MCF 10A (cell line): ENCODE measurements around the gene SAMD4A. TPM values are rescaled to one million over a fixed set of nuclear protein-coding genes. Genes with fewer than 3 reads are reported as not detected.

Experiments used
- BruUV-seq: library from RNA; stranded (reverse); fragments of 400-500 nt; replicated peaks from 2 replicates; lab custom pipeline; 2021; lab: Mats Ljungman, UMichigan
- CTCF ChIA-PET: fragments of 300-600 bp; sonication (Branson Sonifier 250); formaldehyde crosslinking; extraction: SDS; loops from one replicate; lab custom pipeline; 2021; ENCODE audit warnings: antibody characterized with exemption, inconsistent platforms; lab: Yijun Ruan, JAX
- POLR2A ChIA-PET: fragments of 300-600, 350-650 bp; sonication (Branson Sonifier 250); formaldehyde crosslinking; extraction: SDS; loops from one replicate; lab custom pipeline; 2020; ENCODE audit warnings: antibody characterized with exemption, inconsistent platforms; lab: Yijun Ruan, JAX
- DNase-seq: peaks from one replicate; pipeline ENCODE4 v3.0.0-alpha.2; 2018; ENCODE audit not compliant: unreplicated experiment
- H3K27ac Mint-ChIP-seq: one replicate; pipeline ENCODE4 v1.8.0; 2022; ENCODE audit warnings: mild to moderate bottlenecking, low read depth, mixed read lengths; ENCODE audit not compliant: unreplicated experiment
- H3K27me3 Mint-ChIP-seq: one replicate; pipeline ENCODE4 v1.8.0; 2022; ENCODE audit warnings: mixed read lengths; ENCODE audit not compliant: insufficient read depth, unreplicated experiment
- H3K36me3 Mint-ChIP-seq: one replicate; pipeline ENCODE4 v1.8.0; 2022; ENCODE audit warnings: mild to moderate bottlenecking, moderate library complexity, mixed read lengths; ENCODE audit not compliant: insufficient read depth, unreplicated experiment
- H3K4me1 Mint-ChIP-seq: one replicate; pipeline ENCODE4 v1.8.0; 2022; ENCODE audit warnings: mixed read lengths; ENCODE audit not compliant: insufficient read depth, unreplicated experiment
- H3K4me3 Mint-ChIP-seq: one replicate; pipeline ENCODE4 v1.8.0; 2022; ENCODE audit warnings: mild to moderate bottlenecking, moderate library complexity, mixed read lengths; ENCODE audit not compliant: unreplicated experiment
- H3K9me3 Mint-ChIP-seq: one replicate; pipeline ENCODE4 v1.8.0; 2022; ENCODE audit warnings: mixed read lengths; ENCODE audit not compliant: unreplicated experiment
- intact Hi-C: fragments of 100-400 bp; cut with micrococcal nuclease; formaldehyde crosslinking; loops from 2 replicates; pipeline ENCODE4 v1.14.1; 2022
- total RNA-seq: library from RNA; stranded (reverse); gene quantifications from 2 replicates; pipeline ENCODE4 v1.2.3, GENCODE V29; 2022
- TF ChIP-seq, protein P1 (sequence below): fragments of 200-600 bp; IDR thresholded peaks from one replicate; pipeline ENCODE4 v1.8.0; 2022; ENCODE audit warnings: antibody characterized with exemption, mild to moderate bottlenecking; ENCODE audit not compliant: unreplicated experiment

SAMD4A gene
- total RNA-seq, 1 experiment from 2014 or later = 63.5 TPM

GRCh38 chr14:54767139-54767431 is 200.2 kb downstream of the SAMD4A start:
- H3K27ac Mint-ChIP-seq = no peak overlapping the region
- ChIA-PET CTCF (no interaction called here), POLR2A (interaction anchor here (1.4 kb wide), 1 partner anchor 83 kb away, joined by 3 read pairs; no protein-coding TSS in a partner anchor)
- no peaks in the 10 kb centered on the region for H3K9me3 Mint-ChIP-seq
- intact Hi-C loops = no loop called here
- DNase-seq = no peak
- no TSS peak for BruUV-seq
- H3K36me3 Mint-ChIP-seq = peaks cover 43% of the 10 kb centered on the region
- peaks cover 1% of the 10 kb centered on the region for H3K4me1 Mint-ChIP-seq
- TF ChIP-seq, protein P1, sequence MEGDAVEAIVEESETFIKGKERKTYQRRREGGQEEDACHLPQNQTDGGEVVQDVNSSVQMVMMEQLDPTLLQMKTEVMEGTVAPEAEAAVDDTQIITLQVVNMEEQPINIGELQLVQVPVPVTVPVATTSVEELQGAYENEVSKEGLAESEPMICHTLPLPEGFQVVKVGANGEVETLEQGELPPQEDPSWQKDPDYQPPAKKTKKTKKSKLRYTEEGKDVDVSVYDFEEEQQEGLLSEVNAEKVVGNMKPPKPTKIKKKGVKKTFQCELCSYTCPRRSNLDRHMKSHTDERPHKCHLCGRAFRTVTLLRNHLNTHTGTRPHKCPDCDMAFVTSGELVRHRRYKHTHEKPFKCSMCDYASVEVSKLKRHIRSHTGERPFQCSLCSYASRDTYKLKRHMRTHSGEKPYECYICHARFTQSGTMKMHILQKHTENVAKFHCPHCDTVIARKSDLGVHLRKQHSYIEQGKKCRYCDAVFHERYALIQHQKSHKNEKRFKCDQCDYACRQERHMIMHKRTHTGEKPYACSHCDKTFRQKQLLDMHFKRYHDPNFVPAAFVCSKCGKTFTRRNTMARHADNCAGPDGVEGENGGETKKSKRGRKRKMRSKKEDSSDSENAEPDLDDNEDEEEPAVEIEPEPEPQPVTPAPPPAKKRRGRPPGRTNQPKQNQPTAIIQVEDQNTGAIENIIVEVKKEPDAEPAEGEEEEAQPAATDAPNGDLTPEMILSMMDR = no peak
- H3K4me3 Mint-ChIP-seq = no peak overlapping the region
- H3K27me3 Mint-ChIP-seq = no peaks in the 10 kb centered on the region

- intact Hi-C loops = no loop called here
- H3K27ac Mint-ChIP-seq = no peak overlapping the region
- H3K27me3 Mint-ChIP-seq = no peaks in the 10 kb centered on the region
- no TSS peak for BruUV-seq
- TF ChIP-seq, protein P1 = no peak
- H3K36me3 Mint-ChIP-seq = peaks cover 47% of the 10 kb centered on the region
- no peak overlapping the region for H3K4me3 Mint-ChIP-seq
- ChIA-PET CTCF (interaction anchor here (1.0 kb wide), 1 partner anchor 196 kb away, joined by 3 read pairs; no protein-coding TSS in a partner anchor), POLR2A (interaction anchor here (1.4 kb wide), 1 partner anchor 84 kb away, joined by 3 read pairs; no protein-coding TSS in a partner anchor)
- H3K4me1 Mint-ChIP-seq = peaks cover 5% of the 10 kb centered on the region
- H3K9me3 Mint-ChIP-seq = no peaks in the 10 kb centered on the region
- DNase-seq = no peak
These were observed 200.5 kb downstream of the SAMD4A start for GRCh38 chr14:54767450-54767849.

DNA sequence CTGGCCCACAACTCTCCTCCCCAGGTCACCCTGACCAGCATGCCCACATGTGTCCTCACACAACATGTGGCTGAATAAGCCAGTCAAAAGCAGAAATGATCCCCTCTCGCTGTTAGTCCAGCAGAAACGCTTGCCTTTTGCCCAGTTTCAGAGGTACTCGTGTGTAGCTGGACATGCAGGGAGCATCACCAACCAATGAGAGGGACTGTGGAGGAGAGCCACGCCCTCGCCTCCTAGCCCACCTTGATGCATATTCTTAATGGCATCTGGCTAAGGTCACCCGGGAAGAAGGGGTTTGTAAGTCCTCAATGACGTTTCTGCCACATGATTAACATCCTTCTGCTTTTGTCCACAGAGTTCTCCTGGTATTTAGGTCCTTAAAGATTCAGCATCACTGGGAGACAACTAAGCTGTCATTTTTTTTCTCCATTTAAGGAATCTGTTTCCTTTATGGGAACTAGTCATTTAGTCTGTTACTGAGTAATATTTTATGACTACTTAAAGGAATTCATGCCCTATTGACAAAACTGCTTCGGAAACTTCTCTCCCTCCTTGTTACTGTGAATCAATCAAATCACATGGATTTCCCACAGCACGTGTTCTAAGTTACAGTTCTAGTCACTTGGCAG is 201.7 kb downstream of the SAMD4A start:
- ChIA-PET CTCF (interaction anchor here (0.6 to 1.0 kb wide), 2 partner anchors 45 to 197 kb away, joined by 3 read pairs; no protein-coding TSS in a partner anchor), POLR2A (interaction anchor here (0.6 kb wide), 1 partner anchor 166 kb away, joined by 4 read pairs; no protein-coding TSS in a partner anchor)
- H3K4me1 Mint-ChIP-seq = peaks cover 16% of the 10 kb centered on the region
- H3K9me3 Mint-ChIP-seq = no peaks in the 10 kb centered on the region
- DNase-seq = no peak
- peaks cover 50% of the 10 kb centered on the region for H3K36me3 Mint-ChIP-seq
- no peak overlapping the region for H3K4me3 Mint-ChIP-seq
- H3K27me3 Mint-ChIP-seq = no peaks in the 10 kb centered on the region
- no TSS peak for BruUV-seq
- TF ChIP-seq, protein P1 = no peak
- intact Hi-C loops = no loop called here
- H3K27ac Mint-ChIP-seq = no peak overlapping the region

GRCh38 chr14:54769951-54770863 is 203.3 kb downstream of the SAMD4A start:
- no TSS peak for BruUV-seq
- H3K9me3 Mint-ChIP-seq = no peaks in the 10 kb centered on the region
- ChIA-PET POLR2A (interaction anchor here (0.6 kb wide), 2 partner anchors 133 to 1629 kb away, joined by 3 read pairs; partner anchors contain the start of gene GCH1), CTCF (interaction anchor here (0.6 to 1.2 kb wide), 4 partner anchors 59 to 416 kb away, joined by 3 to 9 read pairs (median 3); no protein-coding TSS in a partner anchor)
- intact Hi-C loops = loop anchor here (5.0 to 10.0 kb wide), 2 partner anchors 37 to 265 kb away; partner anchors contain the start of gene CGRRF1
- TF ChIP-seq, protein P1 = no peak
- no peak overlapping the region for H3K27ac Mint-ChIP-seq
- no peaks in the 10 kb centered on the region for H3K27me3 Mint-ChIP-seq
- peaks cover 21% of the 10 kb centered on the region for H3K4me1 Mint-ChIP-seq
- DNase-seq = no peak
- no peak overlapping the region for H3K4me3 Mint-ChIP-seq
- peaks cover 45% of the 10 kb centered on the region for H3K36me3 Mint-ChIP-seq
